C4-2B (cell line): Measurements from ENCODE around the gene COPB2.

Experiments used
- CTCF ChIP-seq: fragments of 450-650 bp; conservative IDR thresholded peaks from 2 replicates; pipeline ENCODE4 v1.5.1; 2017; ENCODE audit warnings: mild to moderate bottlenecking
- ZFX ChIP-seq: fragments of 450-650 bp; IDR thresholded peaks from 2 replicates; pipeline ENCODE4 v1.6.1; 2017

DNA sequence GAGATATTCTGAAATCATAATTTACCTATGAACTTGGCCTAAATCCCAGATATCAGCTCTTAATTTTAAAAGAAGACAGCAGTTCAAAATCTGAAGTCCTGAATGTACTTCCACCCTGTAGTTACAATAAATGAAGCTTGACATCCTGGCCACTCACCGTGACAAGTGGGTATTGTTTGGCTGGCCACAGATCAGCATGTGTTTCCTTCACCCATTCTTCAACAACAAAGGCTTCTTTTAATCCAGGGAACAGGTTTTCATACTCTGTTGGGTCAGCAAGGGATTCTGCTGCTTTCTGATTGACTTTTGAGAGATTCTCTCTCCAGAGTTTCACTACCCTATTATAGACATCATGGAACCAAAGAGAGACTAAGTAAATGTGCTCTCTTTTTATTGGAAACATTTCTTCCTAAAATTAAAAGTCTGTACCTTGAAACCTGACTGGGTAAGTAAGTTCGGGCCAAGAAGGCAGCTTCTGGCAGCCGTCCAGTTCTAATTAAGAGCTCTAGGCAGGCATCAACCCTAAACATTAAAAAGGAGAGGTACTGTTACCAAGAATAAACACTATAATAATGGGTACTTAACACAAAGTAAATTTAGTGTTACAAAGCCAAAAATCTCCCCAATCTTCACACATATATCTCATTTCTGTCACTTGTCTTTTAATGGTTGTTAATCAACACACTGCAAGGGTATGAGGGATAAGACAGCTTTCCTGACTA is 30.4 kb downstream of the COPB2 start:
- TF ChIP-seq CTCF (no peak), ZFX (no peak)
